Measurements from ENCODE around the gene GOLM1. TPM values are rescaled to one million over a fixed set of nuclear protein-coding genes. Genes with fewer than 3 reads are reported as not detected.

Gene GOLM1
- total and polyA plus RNA-seq, 2 donors (not counting 1 experiment from before 2014, with no cell fraction given), result 0.54 TPM; not detected in 1

- intact Hi-C loops (cut with micrococcal nuclease), result no loop called here
- H3K4me1 ChIP-seq (ENCODE audit: control insufficient read depth in 2 of 2, insufficient read depth in 2 of 2, low read length in 2 of 2), result no peaks in the 10 kb centered on the region
- no peaks in the 10 kb centered on the region for H3K9me3 ChIP-seq (ENCODE audit: control extremely low read depth in 1 of 3, control insufficient read depth in 2 of 3, insufficient read depth in 1 of 3, low read length in 2 of 3)
- no peaks in the 10 kb centered on the region for H3K27me3 ChIP-seq (replicated peaks in 1 of 4; ENCODE audit: control extremely low read depth in 1 of 4, control insufficient read depth in 3 of 4, insufficient read depth in 4 of 4, low read length in 3 of 4)
- no peak overlapping the region for H3K9ac ChIP-seq (ENCODE audit: low read length)
- Mint-ChIP-seq H3K4me3 (no peak overlapping the region), H3K4me1 (no peaks in the 10 kb centered on the region), H3K27ac (no peak overlapping the region), H3K27me3 (no peaks in the 10 kb centered on the region), H3K9me3 (ENCODE audit: insufficient read depth) (no peaks in the 10 kb centered on the region)
- 83% methylated on average over 10 of the region's 17 CpGs for WGBS (ENCODE audit: insufficient coverage)
- no peak overlapping the region for H3K4me3 ChIP-seq (ENCODE audit: control extremely low read depth in 1 of 5, extremely low read depth in 1 of 5, insufficient read depth in 1 of 5, low read depth in 2 of 5, low read length in 4 of 5)
- H3K27ac ChIP-seq (ENCODE audit: low read length in 2 of 2), result no peak overlapping the region
- no peaks in the 10 kb centered on the region for H4K20me1 ChIP-seq (ENCODE audit: control insufficient read depth, insufficient read depth, low read length, poor library complexity, severe bottlenecking)
- no peak overlapping the region for H3K4me2 ChIP-seq (replicated peaks; ENCODE audit: low read depth, low read length, poor library complexity, severe bottlenecking)
- H3K79me2 ChIP-seq (ENCODE audit: control insufficient read depth, insufficient read depth, low read length), result no peaks in the 10 kb centered on the region
- no peaks in the 10 kb centered on the region for H3K36me3 ChIP-seq (replicated peaks in 1 of 2; ENCODE audit: control extremely low read depth in 1 of 2, control insufficient read depth in 1 of 2, extremely low read depth in 1 of 2, insufficient read depth in 2 of 2, low read length in 1 of 2)
- DNase-seq, result no peak
- ATAC-seq (ENCODE audit: low read depth), result no peak
- ChIA-PET POLR2A (no interaction called here), CTCF (no interaction called here)
- no peak overlapping the region for H2AFZ ChIP-seq (ENCODE audit: insufficient read depth, low read depth, low read length, poor library complexity, severe bottlenecking)
- TF ChIP-seq, protein P1, sequence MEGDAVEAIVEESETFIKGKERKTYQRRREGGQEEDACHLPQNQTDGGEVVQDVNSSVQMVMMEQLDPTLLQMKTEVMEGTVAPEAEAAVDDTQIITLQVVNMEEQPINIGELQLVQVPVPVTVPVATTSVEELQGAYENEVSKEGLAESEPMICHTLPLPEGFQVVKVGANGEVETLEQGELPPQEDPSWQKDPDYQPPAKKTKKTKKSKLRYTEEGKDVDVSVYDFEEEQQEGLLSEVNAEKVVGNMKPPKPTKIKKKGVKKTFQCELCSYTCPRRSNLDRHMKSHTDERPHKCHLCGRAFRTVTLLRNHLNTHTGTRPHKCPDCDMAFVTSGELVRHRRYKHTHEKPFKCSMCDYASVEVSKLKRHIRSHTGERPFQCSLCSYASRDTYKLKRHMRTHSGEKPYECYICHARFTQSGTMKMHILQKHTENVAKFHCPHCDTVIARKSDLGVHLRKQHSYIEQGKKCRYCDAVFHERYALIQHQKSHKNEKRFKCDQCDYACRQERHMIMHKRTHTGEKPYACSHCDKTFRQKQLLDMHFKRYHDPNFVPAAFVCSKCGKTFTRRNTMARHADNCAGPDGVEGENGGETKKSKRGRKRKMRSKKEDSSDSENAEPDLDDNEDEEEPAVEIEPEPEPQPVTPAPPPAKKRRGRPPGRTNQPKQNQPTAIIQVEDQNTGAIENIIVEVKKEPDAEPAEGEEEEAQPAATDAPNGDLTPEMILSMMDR (IDR thresholded peaks at IDR 0.05), result no peak
- no peak for TF ChIP-seq EZH2 (IDR thresholded peaks at IDR 0.05; ENCODE audit: borderline replicate concordance, insufficient read depth, low read depth, low read length, poor library complexity, severe bottlenecking)
These were observed 64.3 kb downstream of the GOLM1 start for GRCh38 chr9:86034863-86035734.

DNA sequence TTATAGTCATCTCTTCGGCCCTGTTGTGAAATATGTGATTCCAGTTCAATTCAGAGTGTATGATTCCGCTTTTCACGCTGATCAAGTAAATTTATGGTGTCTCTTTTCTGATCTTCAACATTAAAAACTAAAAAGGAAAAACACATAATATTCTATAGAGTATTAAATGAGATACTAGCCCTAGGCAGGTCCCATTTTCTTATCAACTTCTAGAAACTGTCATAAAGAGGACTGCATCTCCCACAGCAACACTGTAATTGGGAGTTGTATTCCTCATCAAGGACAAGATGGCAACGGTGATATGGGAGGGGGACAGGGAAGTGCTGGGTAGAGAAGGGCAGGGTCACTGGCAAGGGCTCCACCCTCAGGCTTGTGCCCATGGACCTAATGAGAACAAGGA is 71.6 kb downstream of the GOLM1 start:
- ChIA-PET CTCF (no interaction called here), POLR2A (no interaction called here)
- DNase-seq, result no peak
- intact Hi-C loops (cut with micrococcal nuclease), result no loop called here
- Mint-ChIP-seq H3K4me3 (no peak overlapping the region), H3K9me3 (ENCODE audit: insufficient read depth) (peaks cover 4% of the 10 kb centered on the region), H3K27me3 (no peaks in the 10 kb centered on the region), H3K27ac (no peak overlapping the region), H3K4me1 (no peaks in the 10 kb centered on the region)
- WGBS (ENCODE audit: insufficient coverage), result 100% methylated on average over 2 of the region's 4 CpGs
- Histone ChIP-seq H2AFZ (ENCODE audit: insufficient read depth, low read depth, low read length, poor library complexity, severe bottlenecking) (no peak overlapping the region), H3K27me3 (replicated peaks in 1 of 4; ENCODE audit: control extremely low read depth in 1 of 4, control insufficient read depth in 3 of 4, insufficient read depth in 4 of 4, low read length in 3 of 4) (no peaks in the 10 kb centered on the region), H3K27ac (ENCODE audit: low read length in 2 of 2) (no peak overlapping the region), H3K4me3 (ENCODE audit: control extremely low read depth in 1 of 5, extremely low read depth in 1 of 5, insufficient read depth in 1 of 5, low read depth in 2 of 5, low read length in 4 of 5) (no peak overlapping the region), H3K4me2 (replicated peaks; ENCODE audit: low read depth, low read length, poor library complexity, severe bottlenecking) (no peak overlapping the region), H3K9me3 (ENCODE audit: control extremely low read depth in 1 of 3, control insufficient read depth in 2 of 3, insufficient read depth in 1 of 3, low read length in 2 of 3) (peaks cover 0 to 13% (median 0%) of the 10 kb centered on the region in 3 donors), H4K20me1 (ENCODE audit: control insufficient read depth, insufficient read depth, low read length, poor library complexity, severe bottlenecking) (no peaks in the 10 kb centered on the region), H3K9ac (ENCODE audit: low read length) (no peak overlapping the region), H3K4me1 (ENCODE audit: control insufficient read depth in 2 of 2, insufficient read depth in 2 of 2, low read length in 2 of 2) (no peaks in the 10 kb centered on the region), H3K79me2 (ENCODE audit: control insufficient read depth, insufficient read depth, low read length) (no peaks in the 10 kb centered on the region), H3K36me3 (replicated peaks in 1 of 2; ENCODE audit: control extremely low read depth in 1 of 2, control insufficient read depth in 1 of 2, extremely low read depth in 1 of 2, insufficient read depth in 2 of 2, low read length in 1 of 2) (peaks cover 0 to 3% of the 10 kb centered on the region in 2 experiments)
- no peak for ATAC-seq (ENCODE audit: low read depth)
- TF ChIP-seq, protein P1 (IDR thresholded peaks at IDR 0.05), result no peak
- no peak for TF ChIP-seq EZH2 (IDR thresholded peaks at IDR 0.05; ENCODE audit: borderline replicate concordance, insufficient read depth, low read depth, low read length, poor library complexity, severe bottlenecking)
